GM12892 (cell line): ENCODE results near the gene FBXL5.

Source experiments
- POLR2A ChIP-seq: IDR thresholded peaks from 2 replicates; pipeline ENCODE4 v1.6.1; 2011; ENCODE audit warnings: low read depth, low read length, control low read depth
- TAF1 ChIP-seq: IDR thresholded peaks from 2 replicates; pipeline ENCODE4 v1.6.1; 2011; ENCODE audit warnings: low read depth, mild to moderate bottlenecking, control low read depth, low read length, borderline replicate concordance

DNA sequence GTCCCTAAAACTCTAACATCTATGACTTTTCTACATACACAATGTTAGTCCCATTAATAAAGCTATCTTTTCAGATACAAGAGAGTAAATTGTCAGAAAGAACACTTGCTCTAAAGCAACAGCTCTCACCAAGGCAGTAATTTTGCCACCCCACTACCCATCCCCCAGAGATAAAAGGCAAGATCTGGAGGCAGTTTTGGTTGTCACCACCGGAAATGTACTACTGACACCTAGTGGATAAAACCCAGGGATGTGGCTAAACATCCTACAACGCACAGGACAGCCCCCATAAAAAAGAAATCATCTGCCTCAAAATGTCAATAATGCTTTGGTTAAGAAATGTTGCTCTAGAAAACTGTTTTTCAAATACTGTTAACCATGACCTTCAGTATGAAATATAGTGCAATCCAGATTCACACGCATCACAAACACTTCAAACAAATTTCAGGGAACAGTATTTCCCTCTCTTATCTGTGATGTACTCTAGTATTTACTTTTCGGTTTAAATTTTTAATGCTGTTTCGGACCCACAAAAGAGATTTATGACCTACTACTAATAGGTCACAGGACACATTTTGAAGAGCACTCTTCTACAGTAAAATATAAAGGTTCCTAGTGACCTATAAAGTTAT, 5.1 kb downstream of the FBXL5 start:
- TF ChIP-seq POLR2A (no peak), TAF1 (no peak)
